HG03439 (cell line): ENCODE measurements around the gene BBS9.

Experiments
- ATAC-seq: cut with Tn5 transposase; IDR thresholded peaks from one replicate; pipeline ENCODE4 v1.9.1; 2021; ENCODE audit warnings: mild to moderate bottlenecking, moderate library complexity; ENCODE audit not compliant: unreplicated experiment

The BBS9 gene

GRCh38 chr7:33536398-33537103 lies 407.2 kb downstream of the BBS9 start:
- no peak for ATAC-seq

GRCh38 chr7:33537104-33537477 lies 407.7 kb downstream of the BBS9 start:
- no peak for ATAC-seq

- ATAC-seq = no peak
Measured at GRCh38 chr7:33539198-33539597, 409.8 kb downstream of the BBS9 start.

- no peak for ATAC-seq
Measured at GRCh38 chr7:33539659-33540400, 410.5 kb downstream of the BBS9 start.

- ATAC-seq = no peak
Measured at GRCh38 chr7:33547880-33548279, 418.5 kb downstream of the BBS9 start.

- ATAC-seq = no peak
Measured at GRCh38 chr7:33550363-33550762, 421.0 kb downstream of the BBS9 start.

GRCh38 chr7:33550979-33551378 lies 421.6 kb downstream of the BBS9 start:
- no peak for ATAC-seq

- ATAC-seq = no peak
Measured at GRCh38 chr7:33554046-33554445, 424.7 kb downstream of the BBS9 start.

- no peak for ATAC-seq
Measured at GRCh38 chr7:33554576-33554975, 425.2 kb downstream of the BBS9 start.

GRCh38 chr7:33556472-33556871 lies 427.1 kb downstream of the BBS9 start:
- no peak for ATAC-seq

GRCh38 chr7:33558549-33559323 lies 429.4 kb downstream of the BBS9 start:
- ATAC-seq = no peak

GRCh38 chr7:33559324-33559710 lies 430.0 kb downstream of the BBS9 start:
- ATAC-seq = no peak

GRCh38 chr7:33562996-33563395 lies 433.6 kb downstream of the BBS9 start:
- no peak for ATAC-seq

- ATAC-seq = no peak
Measured at GRCh38 chr7:33563651-33564050, 434.3 kb downstream of the BBS9 start.

GRCh38 chr7:33578166-33578565 lies 448.8 kb downstream of the BBS9 start:
- no peak for ATAC-seq

GRCh38 chr7:33578881-33579672 lies 449.7 kb downstream of the BBS9 start:
- ATAC-seq = no peak

GRCh38 chr7:33579673-33579960 lies 450.3 kb downstream of the BBS9 start:
- ATAC-seq = no peak

- no peak for ATAC-seq
Measured at GRCh38 chr7:33581236-33581635, 451.9 kb downstream of the BBS9 start.

- ATAC-seq = no peak
Measured at GRCh38 chr7:33582104-33582503, 452.7 kb downstream of the BBS9 start.

- ATAC-seq = no peak
Measured at GRCh38 chr7:33582533-33582932, 453.2 kb downstream of the BBS9 start.

- ATAC-seq = no peak
Measured at GRCh38 chr7:33589911-33590310, 460.5 kb downstream of the BBS9 start.
